WTC11 (cell line): ENCODE results near the gene HAO1. TPM values are rescaled to one million over a fixed set of nuclear protein-coding genes. Genes with fewer than 3 reads are reported as not detected.

Experiments
- ATAC-seq: fragments of 200-7000 bp; cut with Tn5 transposase; 2 replicates; pipeline ENCODE4 v1.10.0; 2021; ENCODE audit warnings: mild to moderate bottlenecking, moderate library complexity
- Bru-seq: library from RNA; stranded (reverse); fragments of 400-500 nt; gene quantifications from one replicate; lab custom pipeline; 2021; lab: Mats Ljungman, UMichigan
- CTCF ChIA-PET: fragments of 300-600 bp; sonication (Branson Sonifier 250); formaldehyde crosslinking; loops from one replicate; lab custom pipeline; 2021; ENCODE audit warnings: antibody characterized with exemption; lab: Charles Lee
- POLR2A ChIA-PET: fragments of 350-600 bp; sonication (Branson Sonifier 250); formaldehyde crosslinking; loops from one replicate; lab custom pipeline; 2021; ENCODE audit warnings: antibody characterized with exemption; lab: Charles Lee
- DNase-seq: peaks from one replicate; pipeline ENCODE4 v3.0.0; 2021; ENCODE audit warnings: low spot score
- H3K27ac Mint-ChIP-seq: 2 replicates; pipeline ENCODE4 v1.8.0; 2021; ENCODE audit warnings: mixed read lengths
- H3K27me3 Mint-ChIP-seq: 2 replicates; pipeline ENCODE4 v1.8.0; 2021; ENCODE audit warnings: low read depth, mild to moderate bottlenecking, moderate library complexity, mixed read lengths
- H3K36me3 Mint-ChIP-seq: 2 replicates; pipeline ENCODE4 v1.8.0; 2021; ENCODE audit warnings: mixed read lengths
- H3K4me1 Mint-ChIP-seq: 2 replicates; pipeline ENCODE4 v1.8.0; 2022; ENCODE audit warnings: mixed read lengths
- H3K4me3 Mint-ChIP-seq: 2 replicates; pipeline ENCODE4 v1.8.0; 2021; ENCODE audit warnings: mild to moderate bottlenecking, moderate library complexity, mixed read lengths
- H3K9me3 Mint-ChIP-seq: 2 replicates; pipeline ENCODE4 v1.8.0; 2021; ENCODE audit warnings: mixed read lengths
- CBFB ChIP-seq: sonication (generic); formaldehyde crosslinking; IDR thresholded peaks from 2 replicates; pipeline ENCODE4 v1.8.1; 2022; ENCODE audit warnings: mild to moderate bottlenecking, low read depth, missing genetic modification reagents
- CREM ChIP-seq: sonication (generic); formaldehyde crosslinking; IDR thresholded peaks from 2 replicates; pipeline ENCODE4 v1.8.1; 2022; ENCODE audit warnings: mild to moderate bottlenecking, missing genetic modification reagents, moderate library complexity
- EMX1 ChIP-seq: fragments of 250-450 bp; sonication (Bioruptor Pico); IDR thresholded peaks from 2 replicates; pipeline ENCODE4 v1.8.0; 2021; ENCODE audit warnings: mild to moderate bottlenecking
- GTF2I ChIP-seq: fragments of 250-450 bp; sonication (Bioruptor Pico); conservative IDR thresholded peaks from 2 replicates; pipeline ENCODE4 v1.4.0; 2021; ENCODE audit warnings: mild to moderate bottlenecking
- JAZF1 ChIP-seq: fragments of 250-450 bp; sonication (Bioruptor Pico); IDR thresholded peaks from 2 replicates; pipeline ENCODE4 v1.9.0; 2021; ENCODE audit warnings: moderate library complexity, mild to moderate bottlenecking, inconsistent platforms
- JUN ChIP-seq: sonication (generic); formaldehyde crosslinking; IDR thresholded peaks from 2 replicates; pipeline ENCODE4 v1.8.0; 2023; ENCODE audit warnings: mild to moderate bottlenecking, missing genetic modification reagents
- NFATC4 ChIP-seq: fragments of 250-450 bp; sonication (Bioruptor Pico); IDR thresholded peaks from 2 replicates; pipeline ENCODE4 v1.9.0; 2021; ENCODE audit warnings: mild to moderate bottlenecking
- SP1 ChIP-seq: sonication (generic); formaldehyde crosslinking; conservative IDR thresholded peaks from 2 replicates; pipeline ENCODE4 v1.8.1; 2022; ENCODE audit warnings: missing genetic modification reagents
- TEAD4 ChIP-seq: sonication (generic); formaldehyde crosslinking; IDR thresholded peaks from 2 replicates; pipeline ENCODE4 v1.8.0; 2022; ENCODE audit warnings: mild to moderate bottlenecking, missing genetic modification reagents
- ZNF138 ChIP-seq: sonication (generic); formaldehyde crosslinking; conservative IDR thresholded peaks from 2 replicates; pipeline ENCODE4 v1.8.1; 2022; ENCODE audit warnings: mild to moderate bottlenecking, moderate library complexity, missing genetic modification reagents
- ZNF396 ChIP-seq: fragments of 250-450 bp; sonication (Bioruptor Pico); IDR thresholded peaks from 2 replicates; pipeline ENCODE4 v1.8.0; 2021; ENCODE audit warnings: mild to moderate bottlenecking, moderate library complexity, borderline replicate concordance
- long read RNA-seq, 3 experiments: library from RNA in 1 of 3; library from capped mRNA in 1 of 3; library from polyadenylated mRNA in 1 of 3; unstranded in 2 of 3; stranded (forward) in 1 of 3; transcript quantifications; one replicate each; pipeline ENCODE4 v2.0.0, GENCODE V29; 2021
- total RNA-seq: library from RNA; stranded (reverse); gene quantifications from 3 replicates; pipeline ENCODE4 v1.2.3, GENCODE V29; 2021
- TF ChIP-seq, protein P1 (sequence below): sonication (generic); formaldehyde crosslinking; IDR thresholded peaks from 2 replicates; pipeline ENCODE4 v1.8.1; 2023; ENCODE audit warnings: mild to moderate bottlenecking, missing genetic modification reagents, moderate library complexity
- TF ChIP-seq, protein P2 (sequence below): sonication (generic); formaldehyde crosslinking; IDR thresholded peaks from 2 replicates; pipeline ENCODE4 v1.8.0; 2023; ENCODE audit warnings: missing genetic modification reagents, mild to moderate bottlenecking, borderline replicate concordance
- TF ChIP-seq, protein P3 (sequence below): sonication (generic); formaldehyde crosslinking; IDR thresholded peaks from 2 replicates; pipeline ENCODE4 v1.8.0; 2022; ENCODE audit warnings: mild to moderate bottlenecking, missing genetic modification reagents
- TF ChIP-seq, protein P4 (sequence below): fragments of 200-600 bp; IDR thresholded peaks from 2 replicates; pipeline ENCODE4 v1.8.0; 2022; ENCODE audit warnings: antibody characterized with exemption
- TF ChIP-seq, protein P5 (sequence below): sonication (generic); formaldehyde crosslinking; IDR thresholded peaks from 2 replicates; pipeline ENCODE4 v1.8.1; 2022; ENCODE audit warnings: mild to moderate bottlenecking, missing genetic modification reagents, moderate library complexity, borderline replicate concordance
- TF ChIP-seq, protein P6 (sequence below): sonication (generic); formaldehyde crosslinking; IDR thresholded peaks from 2 replicates; pipeline ENCODE4 v1.8.0; 2023; ENCODE audit warnings: mild to moderate bottlenecking, missing genetic modification reagents
- TF ChIP-seq, protein P7 (sequence below): sonication (generic); formaldehyde crosslinking; IDR thresholded peaks from 2 replicates; pipeline ENCODE4 v1.8.0; 2022; ENCODE audit warnings: mild to moderate bottlenecking, missing genetic modification reagents

Gene HAO1
- total RNA-seq = 0.09 TPM in 1 of 3 replicates, not detected in the others
- not detected for Bru-seq, nascent RNA
- long read RNA-seq, experiment 1 = 0 reads
- long read RNA-seq, experiment 2 = 0 reads
- long read RNA-seq, experiment 3 = 0 reads

DNA sequence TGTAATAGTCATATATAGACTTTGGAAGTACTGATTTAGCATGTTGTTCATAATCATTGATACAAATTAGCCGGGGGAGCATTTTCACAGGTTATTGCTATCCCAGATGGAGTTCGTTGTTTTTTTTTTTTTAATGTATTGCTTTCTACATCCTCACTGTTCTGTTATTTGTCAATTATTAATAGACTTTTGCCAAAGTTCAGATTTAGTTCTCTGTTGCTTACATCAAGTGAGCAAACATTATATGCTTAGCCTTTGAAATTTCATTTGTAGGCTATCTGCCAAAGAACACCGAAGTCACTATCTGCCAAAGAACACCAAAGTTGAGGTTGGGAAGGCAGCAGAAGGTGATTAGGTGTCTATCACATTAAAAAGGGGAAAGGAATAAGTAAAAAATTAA, at the start of gene HAO1:
HAO1 (minus strand) TSS at position 118 of the 400 bp plus-strand sequence; CDS start at position 82, 36 bp downstream.
- Mint-ChIP-seq H3K4me3 (no peak within 1 kb of the TSS), H3K36me3 (peaks cover 12% of the 10 kb centered on the region), H3K27me3 (no peaks in the 10 kb centered on the region), H3K27ac (no peak within 1 kb of the TSS), H3K4me1 (peaks cover 7% of the 10 kb centered on the region), H3K9me3 (peaks cover 19% of the 10 kb centered on the region)
- TF ChIP-seq, protein P1, sequence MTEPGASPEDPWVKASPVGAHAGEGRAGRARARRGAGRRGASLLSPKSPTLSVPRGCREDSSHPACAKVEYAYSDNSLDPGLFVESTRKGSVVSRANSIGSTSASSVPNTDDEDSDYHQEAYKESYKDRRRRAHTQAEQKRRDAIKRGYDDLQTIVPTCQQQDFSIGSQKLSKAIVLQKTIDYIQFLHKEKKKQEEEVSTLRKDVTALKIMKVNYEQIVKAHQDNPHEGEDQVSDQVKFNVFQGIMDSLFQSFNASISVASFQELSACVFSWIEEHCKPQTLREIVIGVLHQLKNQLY (CRISPR knock-in tag) = no peak
- TF ChIP-seq GTF2I (CRISPR knock-in tag) = no peak
- TF ChIP-seq, protein P2, sequence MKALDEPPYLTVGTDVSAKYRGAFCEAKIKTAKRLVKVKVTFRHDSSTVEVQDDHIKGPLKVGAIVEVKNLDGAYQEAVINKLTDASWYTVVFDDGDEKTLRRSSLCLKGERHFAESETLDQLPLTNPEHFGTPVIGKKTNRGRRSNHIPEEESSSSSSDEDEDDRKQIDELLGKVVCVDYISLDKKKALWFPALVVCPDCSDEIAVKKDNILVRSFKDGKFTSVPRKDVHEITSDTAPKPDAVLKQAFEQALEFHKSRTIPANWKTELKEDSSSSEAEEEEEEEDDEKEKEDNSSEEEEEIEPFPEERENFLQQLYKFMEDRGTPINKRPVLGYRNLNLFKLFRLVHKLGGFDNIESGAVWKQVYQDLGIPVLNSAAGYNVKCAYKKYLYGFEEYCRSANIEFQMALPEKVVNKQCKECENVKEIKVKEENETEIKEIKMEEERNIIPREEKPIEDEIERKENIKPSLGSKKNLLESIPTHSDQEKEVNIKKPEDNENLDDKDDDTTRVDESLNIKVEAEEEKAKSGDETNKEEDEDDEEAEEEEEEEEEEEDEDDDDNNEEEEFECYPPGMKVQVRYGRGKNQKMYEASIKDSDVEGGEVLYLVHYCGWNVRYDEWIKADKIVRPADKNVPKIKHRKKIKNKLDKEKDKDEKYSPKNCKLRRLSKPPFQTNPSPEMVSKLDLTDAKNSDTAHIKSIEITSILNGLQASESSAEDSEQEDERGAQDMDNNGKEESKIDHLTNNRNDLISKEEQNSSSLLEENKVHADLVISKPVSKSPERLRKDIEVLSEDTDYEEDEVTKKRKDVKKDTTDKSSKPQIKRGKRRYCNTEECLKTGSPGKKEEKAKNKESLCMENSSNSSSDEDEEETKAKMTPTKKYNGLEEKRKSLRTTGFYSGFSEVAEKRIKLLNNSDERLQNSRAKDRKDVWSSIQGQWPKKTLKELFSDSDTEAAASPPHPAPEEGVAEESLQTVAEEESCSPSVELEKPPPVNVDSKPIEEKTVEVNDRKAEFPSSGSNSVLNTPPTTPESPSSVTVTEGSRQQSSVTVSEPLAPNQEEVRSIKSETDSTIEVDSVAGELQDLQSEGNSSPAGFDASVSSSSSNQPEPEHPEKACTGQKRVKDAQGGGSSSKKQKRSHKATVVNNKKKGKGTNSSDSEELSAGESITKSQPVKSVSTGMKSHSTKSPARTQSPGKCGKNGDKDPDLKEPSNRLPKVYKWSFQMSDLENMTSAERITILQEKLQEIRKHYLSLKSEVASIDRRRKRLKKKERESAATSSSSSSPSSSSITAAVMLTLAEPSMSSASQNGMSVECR = no peak
- TF ChIP-seq SP1 (CRISPR knock-in tag) = no peak
- no peak for TF ChIP-seq TEAD4 (CRISPR knock-in tag)
- POLR2A ChIA-PET = no interaction called here
- CTCF ChIA-PET = interaction anchor here (0.8 kb wide), 1 partner anchor 9 kb away, joined by 3 read pairs; no protein-coding TSS in a partner anchor
- no peak for DNase-seq
- no peak for ATAC-seq

DNA sequence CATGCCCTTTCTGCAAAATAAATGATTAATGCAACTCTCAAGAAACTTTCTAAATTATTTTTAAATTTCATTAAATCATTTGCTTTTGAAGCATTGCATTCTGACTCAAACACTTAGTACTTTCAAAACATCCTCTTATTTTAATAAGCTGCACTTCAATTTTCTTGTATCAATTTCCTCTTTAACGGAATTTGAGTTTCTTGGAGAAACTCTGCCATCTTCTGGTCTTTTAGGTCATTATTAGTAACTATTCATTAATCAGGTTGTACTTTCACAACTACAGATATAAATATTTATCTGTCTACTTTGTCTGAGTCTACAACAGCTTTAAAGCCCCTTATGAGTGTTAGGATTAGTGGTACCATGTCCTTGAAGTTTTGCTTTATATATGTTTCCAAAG, 49.1 kb upstream of the HAO1 start:
- ChIA-PET POLR2A (no interaction called here), CTCF (interaction anchor here (2.0 to 2.9 kb wide), 4 partner anchors 9 to 733 kb away, joined by 5 to 15 read pairs (median 10); no protein-coding TSS in a partner anchor)
- H3K27ac Mint-ChIP-seq = no peak overlapping the region
- no peak for ATAC-seq
- peaks cover 6% of the 10 kb centered on the region for H3K4me1 Mint-ChIP-seq
- H3K9me3 Mint-ChIP-seq = peaks cover 11% of the 10 kb centered on the region
- H3K4me3 Mint-ChIP-seq = no peak overlapping the region
- DNase-seq = no peak
- peaks cover 9% of the 10 kb centered on the region for H3K36me3 Mint-ChIP-seq
- H3K27me3 Mint-ChIP-seq = peaks cover 11% of the 10 kb centered on the region
- TF ChIP-seq CREM (CRISPR knock-in tag) (no peak), NFATC4 (CRISPR knock-in tag) (no peak), CBFB (CRISPR knock-in tag) (no peak), GTF2I (CRISPR knock-in tag) (no peak)
- TF ChIP-seq, protein P3, sequence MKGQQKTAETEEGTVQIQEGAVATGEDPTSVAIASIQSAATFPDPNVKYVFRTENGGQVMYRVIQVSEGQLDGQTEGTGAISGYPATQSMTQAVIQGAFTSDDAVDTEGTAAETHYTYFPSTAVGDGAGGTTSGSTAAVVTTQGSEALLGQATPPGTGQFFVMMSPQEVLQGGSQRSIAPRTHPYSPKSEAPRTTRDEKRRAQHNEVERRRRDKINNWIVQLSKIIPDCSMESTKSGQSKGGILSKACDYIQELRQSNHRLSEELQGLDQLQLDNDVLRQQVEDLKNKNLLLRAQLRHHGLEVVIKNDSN (CRISPR knock-in tag) = no peak
- TF ChIP-seq, protein P4, sequence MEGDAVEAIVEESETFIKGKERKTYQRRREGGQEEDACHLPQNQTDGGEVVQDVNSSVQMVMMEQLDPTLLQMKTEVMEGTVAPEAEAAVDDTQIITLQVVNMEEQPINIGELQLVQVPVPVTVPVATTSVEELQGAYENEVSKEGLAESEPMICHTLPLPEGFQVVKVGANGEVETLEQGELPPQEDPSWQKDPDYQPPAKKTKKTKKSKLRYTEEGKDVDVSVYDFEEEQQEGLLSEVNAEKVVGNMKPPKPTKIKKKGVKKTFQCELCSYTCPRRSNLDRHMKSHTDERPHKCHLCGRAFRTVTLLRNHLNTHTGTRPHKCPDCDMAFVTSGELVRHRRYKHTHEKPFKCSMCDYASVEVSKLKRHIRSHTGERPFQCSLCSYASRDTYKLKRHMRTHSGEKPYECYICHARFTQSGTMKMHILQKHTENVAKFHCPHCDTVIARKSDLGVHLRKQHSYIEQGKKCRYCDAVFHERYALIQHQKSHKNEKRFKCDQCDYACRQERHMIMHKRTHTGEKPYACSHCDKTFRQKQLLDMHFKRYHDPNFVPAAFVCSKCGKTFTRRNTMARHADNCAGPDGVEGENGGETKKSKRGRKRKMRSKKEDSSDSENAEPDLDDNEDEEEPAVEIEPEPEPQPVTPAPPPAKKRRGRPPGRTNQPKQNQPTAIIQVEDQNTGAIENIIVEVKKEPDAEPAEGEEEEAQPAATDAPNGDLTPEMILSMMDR = no peak

DNA sequence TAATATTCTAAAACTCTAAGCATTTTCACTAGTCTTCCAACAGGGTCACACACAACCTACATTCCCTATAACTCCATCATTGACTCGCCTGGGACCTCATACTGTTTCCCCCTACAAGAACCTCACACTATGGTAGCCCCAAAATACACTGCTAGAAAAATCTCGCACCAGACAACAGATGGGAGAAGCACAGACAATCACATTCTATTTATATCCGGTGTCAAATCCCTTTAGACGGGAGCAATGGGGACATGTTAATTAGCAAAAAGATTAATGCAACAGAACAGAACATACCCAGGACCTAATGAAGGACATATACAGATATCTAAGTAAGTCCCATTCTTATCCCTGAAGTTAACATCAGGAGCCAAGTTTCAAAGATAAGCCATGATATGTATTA, 45.7 kb upstream of the HAO1 start:
- no peak overlapping the region for H3K27ac Mint-ChIP-seq
- no peaks in the 10 kb centered on the region for H3K36me3 Mint-ChIP-seq
- no peak overlapping the region for H3K4me3 Mint-ChIP-seq
- H3K9me3 Mint-ChIP-seq = no peaks in the 10 kb centered on the region
- DNase-seq (no peak), ATAC-seq (no peak)
- CTCF ChIA-PET = no interaction called here
- TF ChIP-seq, protein P5, sequence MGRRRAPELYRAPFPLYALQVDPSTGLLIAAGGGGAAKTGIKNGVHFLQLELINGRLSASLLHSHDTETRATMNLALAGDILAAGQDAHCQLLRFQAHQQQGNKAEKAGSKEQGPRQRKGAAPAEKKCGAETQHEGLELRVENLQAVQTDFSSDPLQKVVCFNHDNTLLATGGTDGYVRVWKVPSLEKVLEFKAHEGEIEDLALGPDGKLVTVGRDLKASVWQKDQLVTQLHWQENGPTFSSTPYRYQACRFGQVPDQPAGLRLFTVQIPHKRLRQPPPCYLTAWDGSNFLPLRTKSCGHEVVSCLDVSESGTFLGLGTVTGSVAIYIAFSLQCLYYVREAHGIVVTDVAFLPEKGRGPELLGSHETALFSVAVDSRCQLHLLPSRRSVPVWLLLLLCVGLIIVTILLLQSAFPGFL (CRISPR knock-in tag) = no peak
- TF ChIP-seq JUN (no peak), JAZF1 (no peak), EMX1 (CRISPR knock-in tag) (no peak), CBFB (CRISPR knock-in tag) (no peak), ZNF138 (CRISPR knock-in tag) (no peak), ZNF396 (CRISPR knock-in tag) (no peak)
- TF ChIP-seq, protein P6, sequence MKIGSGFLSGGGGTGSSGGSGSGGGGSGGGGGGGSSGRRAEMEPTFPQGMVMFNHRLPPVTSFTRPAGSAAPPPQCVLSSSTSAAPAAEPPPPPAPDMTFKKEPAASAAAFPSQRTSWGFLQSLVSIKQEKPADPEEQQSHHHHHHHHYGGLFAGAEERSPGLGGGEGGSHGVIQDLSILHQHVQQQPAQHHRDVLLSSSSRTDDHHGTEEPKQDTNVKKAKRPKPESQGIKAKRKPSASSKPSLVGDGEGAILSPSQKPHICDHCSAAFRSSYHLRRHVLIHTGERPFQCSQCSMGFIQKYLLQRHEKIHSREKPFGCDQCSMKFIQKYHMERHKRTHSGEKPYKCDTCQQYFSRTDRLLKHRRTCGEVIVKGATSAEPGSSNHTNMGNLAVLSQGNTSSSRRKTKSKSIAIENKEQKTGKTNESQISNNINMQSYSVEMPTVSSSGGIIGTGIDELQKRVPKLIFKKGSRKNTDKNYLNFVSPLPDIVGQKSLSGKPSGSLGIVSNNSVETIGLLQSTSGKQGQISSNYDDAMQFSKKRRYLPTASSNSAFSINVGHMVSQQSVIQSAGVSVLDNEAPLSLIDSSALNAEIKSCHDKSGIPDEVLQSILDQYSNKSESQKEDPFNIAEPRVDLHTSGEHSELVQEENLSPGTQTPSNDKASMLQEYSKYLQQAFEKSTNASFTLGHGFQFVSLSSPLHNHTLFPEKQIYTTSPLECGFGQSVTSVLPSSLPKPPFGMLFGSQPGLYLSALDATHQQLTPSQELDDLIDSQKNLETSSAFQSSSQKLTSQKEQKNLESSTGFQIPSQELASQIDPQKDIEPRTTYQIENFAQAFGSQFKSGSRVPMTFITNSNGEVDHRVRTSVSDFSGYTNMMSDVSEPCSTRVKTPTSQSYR (CRISPR knock-in tag) = no peak
- TF ChIP-seq, protein P7, sequence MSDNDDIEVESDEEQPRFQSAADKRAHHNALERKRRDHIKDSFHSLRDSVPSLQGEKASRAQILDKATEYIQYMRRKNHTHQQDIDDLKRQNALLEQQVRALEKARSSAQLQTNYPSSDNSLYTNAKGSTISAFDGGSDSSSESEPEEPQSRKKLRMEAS (CRISPR knock-in tag) = no peak
- POLR2A ChIA-PET = no interaction called here
- H3K27me3 Mint-ChIP-seq = peaks cover 34% of the 10 kb centered on the region
- H3K4me1 Mint-ChIP-seq = peaks cover 16% of the 10 kb centered on the region
